Stimulated activated CD4-positive, alpha-beta T cell treated with anti-CD3 and anti-CD28 coated beads, TNF-alpha, amount 100 ng/mL, for 1 hour (primary cell): Measurements from ENCODE around the gene SERPINB12.

Experiments
- DNase-seq, 3 donors: peaks; one replicate each; pipeline ENCODE4 v3.0.0-alpha.2; 2020; ENCODE audit warnings: low read depth in 3 of 3, low spot score in 1 of 3

SERPINB12 gene, protein sequence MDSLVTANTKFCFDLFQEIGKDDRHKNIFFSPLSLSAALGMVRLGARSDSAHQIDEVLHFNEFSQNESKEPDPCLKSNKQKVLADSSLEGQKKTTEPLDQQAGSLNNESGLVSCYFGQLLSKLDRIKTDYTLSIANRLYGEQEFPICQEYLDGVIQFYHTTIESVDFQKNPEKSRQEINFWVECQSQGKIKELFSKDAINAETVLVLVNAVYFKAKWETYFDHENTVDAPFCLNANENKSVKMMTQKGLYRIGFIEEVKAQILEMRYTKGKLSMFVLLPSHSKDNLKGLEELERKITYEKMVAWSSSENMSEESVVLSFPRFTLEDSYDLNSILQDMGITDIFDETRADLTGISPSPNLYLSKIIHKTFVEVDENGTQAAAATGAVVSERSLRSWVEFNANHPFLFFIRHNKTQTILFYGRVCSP

DNA sequence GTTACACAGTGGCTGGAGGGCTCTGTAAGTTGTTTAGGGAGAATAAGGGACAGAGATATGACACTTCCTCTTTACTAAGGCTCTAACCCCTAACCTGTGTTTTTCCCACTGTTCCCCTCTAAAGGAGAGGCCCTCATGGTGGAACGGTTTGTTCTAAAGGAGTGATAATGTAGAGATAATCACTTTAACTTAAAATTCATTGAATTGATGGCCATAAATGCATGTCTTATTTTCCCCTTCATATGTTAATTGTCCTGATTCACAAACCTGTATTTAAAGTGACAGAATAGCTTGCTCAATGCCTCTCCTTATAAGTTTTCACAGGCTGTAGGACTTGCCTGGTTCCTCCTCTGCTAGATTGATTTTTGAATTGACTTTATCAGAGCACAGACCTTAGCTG, at the start of gene SERPINB12:
SERPINB12 (plus strand) TSS at position 301 of the 400 bp plus-strand sequence. CDS start 13,791 bp downstream, outside the sequence.
- DNase-seq = no peak

DNA sequence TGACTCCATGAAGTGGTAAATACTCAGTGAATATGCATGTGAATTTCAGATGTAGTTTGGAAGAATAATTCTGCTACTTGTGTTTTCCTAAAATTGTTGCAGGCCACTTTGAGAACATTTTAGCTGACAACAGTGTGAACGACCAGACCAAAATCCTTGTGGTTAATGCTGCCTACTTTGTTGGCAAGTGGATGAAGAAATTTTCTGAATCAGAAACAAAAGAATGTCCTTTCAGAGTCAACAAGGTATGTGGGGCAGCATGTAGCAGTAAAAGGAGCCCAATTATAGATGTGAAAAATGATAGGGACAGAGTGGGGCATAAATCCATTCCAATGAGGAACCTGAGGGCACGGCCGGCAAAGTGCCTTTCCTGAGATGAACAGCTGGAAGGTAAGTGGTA, 49.3 kb upstream of the SERPINB12 start:
- no peak for DNase-seq

GRCh38 chr18:63495675-63496074, 46.5 kb upstream of the SERPINB12 start:
- DNase-seq = no peak

DNA sequence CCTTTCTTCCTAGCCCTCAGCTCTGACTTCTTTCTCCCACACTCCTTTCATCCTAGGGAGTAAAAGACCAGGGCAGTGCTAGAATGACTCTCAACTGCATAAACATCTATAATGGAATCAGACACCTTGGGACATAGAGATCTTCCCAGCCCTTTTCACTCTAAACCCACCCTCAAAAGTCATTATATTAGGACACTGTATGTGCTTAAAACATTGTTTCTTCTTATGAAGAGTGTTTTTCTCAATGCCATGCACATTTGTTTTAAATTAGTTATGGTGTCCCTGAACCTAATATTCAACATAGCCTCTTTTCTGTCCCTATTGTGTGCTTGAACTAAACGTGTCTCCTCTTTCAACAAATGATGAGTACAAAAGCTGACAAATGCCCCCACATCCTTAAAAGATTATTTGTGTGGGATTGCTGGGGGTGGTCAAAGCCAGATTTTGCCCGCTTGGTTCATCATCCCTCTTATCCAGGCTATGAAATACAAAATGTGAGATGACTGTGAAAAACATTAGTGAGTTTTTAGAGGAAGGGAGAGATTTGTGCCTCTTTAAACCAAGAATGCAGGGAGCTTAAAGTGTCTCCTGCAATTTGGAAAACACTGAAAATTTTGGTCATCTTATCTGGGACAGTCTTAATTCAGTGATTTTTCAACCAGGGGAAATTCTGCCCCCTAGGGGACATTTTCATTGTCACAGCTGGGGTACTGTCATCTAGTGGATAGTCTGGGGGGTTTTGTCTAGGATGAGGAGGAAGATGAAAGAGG, 36.4 kb upstream of the SERPINB12 start:
- no peak for DNase-seq

DNA sequence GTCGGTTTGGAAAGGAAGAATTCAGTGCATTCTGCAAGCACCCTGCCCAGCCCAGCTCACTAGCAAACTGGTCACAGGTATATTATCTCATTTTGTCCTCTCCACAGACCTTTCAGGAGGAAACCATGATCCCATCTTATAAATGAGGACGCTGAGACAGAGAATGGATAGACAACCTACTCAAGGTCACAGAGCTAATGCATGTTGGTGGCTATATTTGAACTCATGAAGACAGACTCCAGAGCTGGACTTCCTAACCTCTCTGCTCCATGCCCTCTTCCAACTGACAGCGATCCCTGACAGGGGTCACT, 35.9 kb upstream of the SERPINB12 start:
- no peak for DNase-seq

GRCh38 chr18:63508596-63508995, 33.6 kb upstream of the SERPINB12 start:
- DNase-seq = no peak

- DNase-seq = no peak
These were observed 30.9 kb upstream of the SERPINB12 start for GRCh38 chr18:63511285-63511684.

- DNase-seq = no peak
These were observed 27.8 kb upstream of the SERPINB12 start for GRCh38 chr18:63514326-63514725.

DNA sequence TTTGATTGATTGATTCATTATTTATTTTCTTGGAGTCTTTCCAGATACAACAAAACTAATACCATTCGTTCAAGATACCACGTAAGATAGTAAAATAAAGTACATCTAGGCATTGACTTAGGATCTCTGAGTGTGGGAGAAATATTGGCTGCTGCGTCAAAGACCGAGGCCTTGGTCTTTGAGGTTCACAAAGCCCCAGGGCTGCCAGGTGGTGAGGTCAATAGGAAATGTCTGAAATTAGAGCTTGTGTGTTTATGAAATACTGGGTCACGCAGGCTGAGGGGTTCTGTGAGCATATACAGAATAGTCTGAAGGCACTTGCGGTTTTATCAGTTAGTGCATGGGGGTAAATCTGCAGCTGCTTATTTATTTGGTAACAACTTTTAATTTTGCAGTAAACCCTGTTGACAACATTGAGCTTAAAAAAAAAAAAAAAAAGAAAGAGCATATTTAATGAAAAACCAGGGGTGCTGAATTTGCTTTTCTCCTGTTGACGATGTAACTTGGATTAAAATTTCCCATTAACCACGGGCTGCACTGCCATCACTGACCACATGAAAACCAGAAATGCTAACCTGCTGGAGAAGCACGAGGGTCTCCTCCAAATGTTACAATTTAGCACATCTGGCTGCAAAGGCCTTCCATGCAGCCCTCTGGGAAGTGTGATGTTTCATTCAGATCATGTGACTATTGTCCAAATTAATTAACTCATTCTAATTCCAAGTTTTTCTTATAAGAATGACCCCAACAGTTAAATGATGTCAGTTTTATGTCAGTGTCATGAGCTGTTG, 27.1 kb upstream of the SERPINB12 start:
- no peak for DNase-seq

DNA sequence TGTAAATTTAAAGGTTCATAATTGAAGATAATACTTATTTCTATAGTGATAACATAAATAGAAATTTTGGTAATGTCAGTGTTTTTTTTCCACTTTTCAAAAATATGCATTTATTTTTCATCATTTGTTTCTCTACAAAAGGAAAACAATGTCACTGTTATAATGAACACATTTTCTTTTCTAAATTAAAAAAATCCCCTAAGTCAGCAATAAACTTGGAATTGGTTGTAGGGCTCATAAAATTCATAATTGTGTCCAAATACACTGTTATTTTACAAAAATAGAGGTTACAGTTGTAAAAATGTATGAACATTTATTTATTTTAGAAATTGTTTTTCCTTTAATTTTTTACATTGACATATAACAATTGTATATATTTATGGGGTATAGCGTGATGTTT, 26.4 kb upstream of the SERPINB12 start:
- no peak for DNase-seq

DNA sequence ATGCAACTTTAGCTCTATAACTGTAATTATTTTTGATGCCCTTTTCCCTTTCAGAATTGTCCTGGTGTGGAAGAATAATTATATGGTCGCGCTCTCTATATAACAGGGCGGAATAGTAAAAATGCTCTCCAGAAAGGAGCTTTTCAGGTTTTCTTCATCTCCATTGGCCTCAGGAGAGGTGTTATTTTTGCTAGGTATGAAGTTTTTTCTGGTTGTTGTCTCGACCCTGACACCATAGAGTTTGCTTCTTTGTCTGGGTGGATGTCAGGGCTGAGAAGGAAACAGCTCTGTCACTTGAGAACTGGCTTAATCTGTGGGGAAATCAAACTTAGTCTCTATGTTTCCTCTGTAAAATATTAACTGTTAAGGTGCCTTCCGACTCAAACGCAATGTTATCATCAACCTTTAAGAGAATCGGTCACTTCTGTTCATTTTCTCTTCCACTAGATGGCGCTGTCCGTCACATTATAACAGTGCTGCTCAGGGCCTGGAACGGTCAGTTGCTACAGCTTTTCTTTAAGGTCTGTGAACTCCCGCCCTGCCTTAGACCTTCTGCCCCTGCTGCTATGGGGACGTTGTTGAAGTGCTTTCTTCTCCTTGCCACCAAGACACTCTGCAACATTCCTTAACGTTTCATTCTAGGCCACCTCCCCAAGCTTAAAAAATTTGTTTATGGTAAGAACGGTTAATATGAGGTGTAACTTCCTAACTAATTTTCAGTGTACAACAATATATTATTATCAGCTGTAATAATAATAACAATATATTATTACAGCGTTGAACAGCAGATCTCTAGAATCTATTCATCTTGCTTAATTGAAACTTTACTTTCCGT, 23.8 kb upstream of the SERPINB12 start:
- peak in 1 of 3 donors; percentile 22 for DNase-seq

DNA sequence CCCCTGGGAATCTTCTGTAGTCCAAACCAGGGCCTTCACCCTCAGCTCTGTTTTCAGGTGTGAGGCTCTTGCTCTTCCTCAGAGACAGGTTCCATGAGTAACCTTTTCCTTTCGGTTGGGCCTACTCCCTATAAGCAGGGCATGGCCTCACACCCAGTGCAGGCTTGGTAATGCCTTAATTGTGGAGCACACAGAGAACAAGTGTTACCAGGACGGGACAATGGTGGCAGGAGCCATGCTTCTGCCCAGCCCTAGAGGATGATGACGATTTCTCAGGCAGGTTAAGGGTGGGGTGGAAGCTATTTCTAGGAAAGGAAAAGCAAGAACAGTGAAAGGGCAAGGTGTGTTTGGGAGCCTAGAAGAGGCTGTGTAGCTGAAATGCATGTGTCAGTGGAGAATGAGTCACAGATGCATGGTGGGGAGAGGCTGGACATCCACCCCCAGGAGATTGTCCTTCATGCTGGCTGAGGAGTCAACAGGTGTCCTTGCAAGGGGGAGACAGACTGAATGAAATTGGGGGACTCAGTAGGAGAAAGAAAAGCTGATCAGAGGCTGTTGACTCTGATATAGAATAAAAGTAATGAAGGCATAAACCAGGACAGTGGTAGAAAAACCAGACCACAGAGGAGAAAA, 22.0 kb upstream of the SERPINB12 start:
- no peak for DNase-seq

DNA sequence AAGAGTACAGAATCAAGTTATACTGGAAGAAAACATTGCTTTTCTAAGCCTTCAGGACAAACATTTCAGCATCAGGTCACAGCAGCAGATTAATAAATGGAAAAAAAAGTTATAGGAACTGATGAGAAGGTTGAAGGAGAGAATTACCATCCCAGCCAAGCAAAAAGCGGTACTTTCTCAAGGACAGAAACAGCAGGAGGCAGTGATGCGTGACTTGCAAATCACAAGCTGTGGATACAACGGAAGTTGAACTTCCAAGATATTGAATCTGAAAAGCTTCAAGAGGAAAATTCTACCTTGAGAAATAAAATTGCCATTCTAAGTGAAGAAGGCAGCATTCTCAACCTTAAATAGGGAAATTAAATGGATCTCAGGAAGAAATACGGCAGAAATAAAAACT, 18.5 kb upstream of the SERPINB12 start:
- no peak for DNase-seq

DNA sequence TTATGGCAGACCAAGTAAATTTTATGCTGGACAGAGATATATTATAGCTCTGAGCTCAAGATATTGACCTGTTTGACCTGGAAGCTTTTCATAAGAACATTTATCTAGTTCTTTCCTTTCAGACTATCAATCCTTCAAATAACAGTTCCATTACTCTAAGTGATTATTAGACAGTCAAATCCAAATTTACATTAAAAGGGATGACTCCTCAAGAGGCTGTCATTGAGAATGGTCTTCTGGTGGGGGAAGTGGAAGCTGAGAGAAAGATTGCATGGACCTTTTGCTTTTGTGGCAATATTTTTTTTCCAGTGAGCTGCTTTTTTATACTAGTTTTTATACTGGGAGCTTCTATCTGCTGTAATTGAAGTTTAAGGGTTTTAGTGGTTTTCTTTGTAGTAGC, 14.9 kb upstream of the SERPINB12 start:
- no peak for DNase-seq

DNA sequence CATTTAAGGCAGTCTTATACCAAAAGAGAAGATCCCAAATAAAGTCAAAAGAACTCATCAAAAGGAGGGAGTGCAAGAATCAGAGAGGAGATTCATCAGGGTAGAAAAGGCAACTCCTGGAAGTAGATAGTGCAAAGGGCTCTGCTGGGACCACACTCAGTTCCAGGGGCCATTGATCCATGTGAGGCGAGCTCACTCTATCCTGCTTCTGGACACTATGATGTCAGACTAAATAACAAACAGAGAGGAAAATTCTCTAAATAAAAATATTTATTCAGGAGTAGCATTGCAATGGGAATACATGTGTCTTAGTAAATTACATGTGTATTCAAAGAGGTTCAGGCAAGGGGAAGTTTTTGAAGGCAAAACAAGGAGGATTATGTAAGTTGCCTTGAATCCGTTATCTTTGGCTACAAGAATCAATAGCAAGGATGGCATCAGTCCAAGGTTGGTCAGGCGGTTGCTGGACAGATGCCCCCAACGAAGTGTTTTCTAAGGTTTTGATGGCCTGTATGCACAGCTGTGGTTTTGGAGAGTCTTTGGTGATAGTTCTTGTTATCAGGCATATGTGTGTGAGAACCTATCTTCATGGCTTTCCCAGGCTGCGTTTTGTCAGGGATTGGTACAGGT, 13.2 kb upstream of the SERPINB12 start:
- DNase-seq = no peak

- no peak for DNase-seq
These were observed 9.7 kb upstream of the SERPINB12 start for GRCh38 chr18:63532471-63532870.

DNA sequence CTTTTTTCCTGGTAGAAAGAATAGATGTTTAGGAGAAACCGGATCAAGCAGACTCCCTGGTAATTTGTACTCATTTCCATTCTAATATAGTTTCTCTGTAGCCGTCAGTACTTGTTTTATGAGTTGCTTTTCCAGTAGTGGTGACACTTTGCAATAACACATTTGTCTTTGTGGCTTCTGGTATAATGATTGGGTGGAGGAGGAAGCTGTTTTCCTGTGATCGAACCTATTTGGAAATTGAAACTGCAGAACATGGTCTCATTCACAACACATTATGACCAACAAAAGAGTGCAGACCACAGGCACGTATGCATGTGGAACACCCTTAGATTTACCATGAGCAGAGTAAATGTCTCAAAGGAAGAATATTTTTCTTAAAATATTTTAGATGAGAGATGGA, 7.6 kb upstream of the SERPINB12 start:
- DNase-seq = no peak

DNA sequence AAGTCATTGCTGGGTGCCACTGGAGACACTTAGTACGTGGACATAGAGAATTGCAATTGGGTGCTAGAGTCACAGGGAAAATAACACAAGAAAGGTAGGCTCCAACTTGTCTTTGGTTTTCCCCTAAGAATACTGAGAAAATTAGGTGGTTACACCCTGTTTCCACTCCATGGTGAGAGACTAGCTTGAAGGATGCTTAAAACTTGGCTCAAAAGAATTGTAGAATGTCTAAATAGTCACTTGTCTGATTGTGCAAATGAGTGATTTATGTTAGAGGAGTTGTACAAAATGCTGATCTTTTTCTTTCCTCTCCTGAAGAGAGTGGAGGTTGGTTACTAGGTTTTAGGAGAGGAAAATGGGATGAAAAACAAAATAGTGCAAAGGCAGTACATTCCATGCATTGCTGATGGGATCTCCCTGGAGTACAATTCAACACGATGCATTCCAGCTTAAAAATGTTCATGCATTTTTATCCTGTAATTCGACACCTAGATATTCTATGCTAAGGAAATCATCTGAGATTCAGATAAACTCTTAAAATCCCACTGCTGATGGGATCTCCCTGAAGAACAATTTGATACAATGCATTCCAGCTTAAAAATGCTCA, 2.2 kb upstream of the SERPINB12 start:
- no peak for DNase-seq

DNA sequence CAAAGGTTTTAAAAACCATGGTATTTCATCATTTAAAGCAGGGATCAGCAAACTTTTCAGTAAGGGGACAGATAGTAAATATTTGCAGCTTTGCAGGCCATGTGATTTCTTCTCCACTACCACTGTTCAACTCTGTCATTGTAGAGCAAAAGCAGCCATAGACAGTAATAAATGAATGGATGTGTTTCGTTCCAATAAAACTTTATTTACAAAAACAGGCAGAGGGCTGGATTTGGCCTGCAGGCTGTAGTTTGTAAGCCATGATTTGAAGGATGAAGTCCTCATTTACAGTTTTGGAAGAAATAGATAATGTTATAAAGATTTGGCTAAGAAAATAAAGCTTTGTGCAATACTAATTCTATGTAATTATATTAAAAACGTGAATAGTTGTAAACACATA, 1.8 kb downstream of the SERPINB12 start:
- no peak for DNase-seq

- no peak for DNase-seq
These were observed 2.8 kb downstream of the SERPINB12 start for GRCh38 chr18:63545000-63545399.
